ENCODE measurements around the gene FNIP2.

Gene FNIP2

GRCh38 chr4:158762553-158762952, 6.3 kb upstream of the FNIP2 start:
- DNase-seq (ENCODE audit: low read depth in 2 of 2): no peak

GRCh38 chr4:158763462-158763861, 5.4 kb upstream of the FNIP2 start:
- DNase-seq (ENCODE audit: low read depth in 2 of 2): no peak

GRCh38 chr4:158766434-158767044, 2.3 kb upstream of the FNIP2 start:
- DNase-seq (ENCODE audit: low read depth in 2 of 2): no peak

GRCh38 chr4:158767451-158767850, 1.4 kb upstream of the FNIP2 start:
- DNase-seq (ENCODE audit: low read depth in 2 of 2): no peak

- peak; percentile 8 to 35 for DNase-seq (ENCODE audit: low read depth in 2 of 2)
Measured at GRCh38 chr4:158769175-158769921, 522 bp downstream of the FNIP2 start.

GRCh38 chr4:158770671-158771070, 1.8 kb downstream of the FNIP2 start:
- DNase-seq (ENCODE audit: low read depth in 2 of 2): no peak

GRCh38 chr4:158771776-158772175, 3.0 kb downstream of the FNIP2 start:
- no peak for DNase-seq (ENCODE audit: low read depth in 2 of 2)

- DNase-seq (ENCODE audit: low read depth in 2 of 2): no peak
Measured at GRCh38 chr4:158775091-158775651, 6.3 kb downstream of the FNIP2 start.

- DNase-seq (ENCODE audit: low read depth in 2 of 2): no peak
Measured at GRCh38 chr4:158776106-158776505, 7.3 kb downstream of the FNIP2 start.

- no peak for DNase-seq (ENCODE audit: low read depth in 2 of 2)
Measured at GRCh38 chr4:158777423-158778155, 8.8 kb downstream of the FNIP2 start.

GRCh38 chr4:158778156-158778711, 9.4 kb downstream of the FNIP2 start:
- no peak for DNase-seq (ENCODE audit: low read depth in 2 of 2)

GRCh38 chr4:158778712-158779111, 9.9 kb downstream of the FNIP2 start:
- no peak for DNase-seq (ENCODE audit: low read depth in 2 of 2)

- DNase-seq (ENCODE audit: low read depth in 2 of 2): no peak
Measured at GRCh38 chr4:158781963-158782362, 13.1 kb downstream of the FNIP2 start.

- DNase-seq (ENCODE audit: low read depth in 2 of 2): no peak
Measured at GRCh38 chr4:158782551-158783360, 13.9 kb downstream of the FNIP2 start.

- DNase-seq (ENCODE audit: low read depth in 2 of 2): no peak
Measured at GRCh38 chr4:158783785-158784184, 15.0 kb downstream of the FNIP2 start.

GRCh38 chr4:158785718-158786117, 16.9 kb downstream of the FNIP2 start:
- DNase-seq (ENCODE audit: low read depth in 2 of 2): no peak

- DNase-seq (ENCODE audit: low read depth in 2 of 2): no peak
Measured at GRCh38 chr4:158786121-158786601, 17.3 kb downstream of the FNIP2 start.

GRCh38 chr4:158786955-158787354, 18.1 kb downstream of the FNIP2 start:
- DNase-seq (ENCODE audit: low read depth in 2 of 2): no peak

GRCh38 chr4:158787709-158788475, 19.1 kb downstream of the FNIP2 start:
- DNase-seq (ENCODE audit: low read depth in 2 of 2): no peak

GRCh38 chr4:158788516-158788915, 19.7 kb downstream of the FNIP2 start:
- DNase-seq (ENCODE audit: low read depth in 2 of 2): no peak

Data from stimulated activated CD4-positive, alpha-beta T cell treated with anti-CD3 and anti-CD28 coated beads, Interleukin-15, amount 100 ng/mL, for 48 hours (primary cell).